ENCODE measurements around the gene DPPA4. TPM values are rescaled to one million over a fixed set of nuclear protein-coding genes. Genes with fewer than 3 reads are reported as not detected.

DPPA4 gene, protein sequence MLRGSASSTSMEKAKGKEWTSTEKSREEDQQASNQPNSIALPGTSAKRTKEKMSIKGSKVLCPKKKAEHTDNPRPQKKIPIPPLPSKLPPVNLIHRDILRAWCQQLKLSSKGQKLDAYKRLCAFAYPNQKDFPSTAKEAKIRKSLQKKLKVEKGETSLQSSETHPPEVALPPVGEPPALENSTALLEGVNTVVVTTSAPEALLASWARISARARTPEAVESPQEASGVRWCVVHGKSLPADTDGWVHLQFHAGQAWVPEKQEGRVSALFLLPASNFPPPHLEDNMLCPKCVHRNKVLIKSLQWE
- not detected in 2 replicates for total RNA-seq (2022)
- Bru-seq, nascent RNA, result not detected
- not detected for BruChase-seq, experiment 1, labeled RNA remaining after a 2-hour chase
- percentile 14 among the genes with signal in this experiment for BruChase-seq, experiment 2, labeled RNA remaining after a 6-hour chase
- long read RNA-seq, result 0 reads

DNA sequence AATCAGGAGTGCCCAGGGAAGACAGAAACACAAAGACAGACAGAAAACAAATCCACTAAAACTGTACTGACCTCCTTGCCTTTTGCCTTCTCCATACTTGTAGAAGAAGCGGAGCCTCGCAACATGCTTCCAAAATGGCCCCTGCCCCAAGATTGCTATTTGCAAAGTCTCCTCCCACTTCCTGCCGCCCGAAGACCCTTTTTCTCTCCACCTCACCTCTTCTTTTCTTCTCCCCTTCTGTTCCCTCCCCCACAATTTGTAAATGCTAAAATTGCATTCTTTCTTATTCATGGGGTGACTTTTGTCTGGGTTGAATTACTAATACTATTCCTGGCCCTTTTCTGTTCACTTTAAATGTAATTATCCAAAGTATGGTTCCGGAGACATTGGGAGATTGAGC, at the start of gene DPPA4:
Gene DPPA4 (minus strand): TSS at position 154 of the 400 bp plus-strand sequence. CDS start 29 bp downstream, at position 125.
- no peak for DNase-seq
- Histone ChIP-seq H3K4me3 (ENCODE audit: low read depth, low read length) (no peak within 1 kb of the TSS), H3K36me3 (ENCODE audit: control insufficient read depth, insufficient read depth, low read length) (no peaks in the 10 kb centered on the region), H3K27me3 (replicated peaks; ENCODE audit: control insufficient read depth, insufficient read depth, low read length) (no peaks in the 10 kb centered on the region), H3K4me1 (no peaks in the 10 kb centered on the region), H3K9me3 (no peaks in the 10 kb centered on the region)
- ChIA-PET POLR2A (no interaction called here), CTCF (no interaction called here)
- H3K9me3 Mint-ChIP-seq (ENCODE audit: unreplicated experiment), result peaks cover 10% of the 10 kb centered on the region
- no peaks in the 10 kb centered on the region for H3K36me3 Mint-ChIP-seq (ENCODE audit: insufficient read depth, unreplicated experiment)
- intact Hi-C loops (cut with micrococcal nuclease; ENCODE audit: unreplicated experiment), result no loop called here
- no peak within 1 kb of the TSS for H3K27ac Mint-ChIP-seq (ENCODE audit: unreplicated experiment)
- no peak within 1 kb of the TSS for H3K4me3 Mint-ChIP-seq (ENCODE audit: unreplicated experiment)
- TF ChIP-seq, protein P1, sequence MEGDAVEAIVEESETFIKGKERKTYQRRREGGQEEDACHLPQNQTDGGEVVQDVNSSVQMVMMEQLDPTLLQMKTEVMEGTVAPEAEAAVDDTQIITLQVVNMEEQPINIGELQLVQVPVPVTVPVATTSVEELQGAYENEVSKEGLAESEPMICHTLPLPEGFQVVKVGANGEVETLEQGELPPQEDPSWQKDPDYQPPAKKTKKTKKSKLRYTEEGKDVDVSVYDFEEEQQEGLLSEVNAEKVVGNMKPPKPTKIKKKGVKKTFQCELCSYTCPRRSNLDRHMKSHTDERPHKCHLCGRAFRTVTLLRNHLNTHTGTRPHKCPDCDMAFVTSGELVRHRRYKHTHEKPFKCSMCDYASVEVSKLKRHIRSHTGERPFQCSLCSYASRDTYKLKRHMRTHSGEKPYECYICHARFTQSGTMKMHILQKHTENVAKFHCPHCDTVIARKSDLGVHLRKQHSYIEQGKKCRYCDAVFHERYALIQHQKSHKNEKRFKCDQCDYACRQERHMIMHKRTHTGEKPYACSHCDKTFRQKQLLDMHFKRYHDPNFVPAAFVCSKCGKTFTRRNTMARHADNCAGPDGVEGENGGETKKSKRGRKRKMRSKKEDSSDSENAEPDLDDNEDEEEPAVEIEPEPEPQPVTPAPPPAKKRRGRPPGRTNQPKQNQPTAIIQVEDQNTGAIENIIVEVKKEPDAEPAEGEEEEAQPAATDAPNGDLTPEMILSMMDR (IDR thresholded peaks at IDR 0.05; ENCODE audit: insufficient read depth in 1 of 2, low read depth in 1 of 2, low read length in 1 of 2, severe bottlenecking in 1 of 2, unreplicated experiment in 1 of 2), result no peak
- H3K27me3 Mint-ChIP-seq (ENCODE audit: insufficient read depth, unreplicated experiment), result no peaks in the 10 kb centered on the region
- BruUV-seq (replicated peaks), result no TSS peak
- H3K4me1 Mint-ChIP-seq (ENCODE audit: low read depth, unreplicated experiment), result peaks cover 14% of the 10 kb centered on the region

DNA sequence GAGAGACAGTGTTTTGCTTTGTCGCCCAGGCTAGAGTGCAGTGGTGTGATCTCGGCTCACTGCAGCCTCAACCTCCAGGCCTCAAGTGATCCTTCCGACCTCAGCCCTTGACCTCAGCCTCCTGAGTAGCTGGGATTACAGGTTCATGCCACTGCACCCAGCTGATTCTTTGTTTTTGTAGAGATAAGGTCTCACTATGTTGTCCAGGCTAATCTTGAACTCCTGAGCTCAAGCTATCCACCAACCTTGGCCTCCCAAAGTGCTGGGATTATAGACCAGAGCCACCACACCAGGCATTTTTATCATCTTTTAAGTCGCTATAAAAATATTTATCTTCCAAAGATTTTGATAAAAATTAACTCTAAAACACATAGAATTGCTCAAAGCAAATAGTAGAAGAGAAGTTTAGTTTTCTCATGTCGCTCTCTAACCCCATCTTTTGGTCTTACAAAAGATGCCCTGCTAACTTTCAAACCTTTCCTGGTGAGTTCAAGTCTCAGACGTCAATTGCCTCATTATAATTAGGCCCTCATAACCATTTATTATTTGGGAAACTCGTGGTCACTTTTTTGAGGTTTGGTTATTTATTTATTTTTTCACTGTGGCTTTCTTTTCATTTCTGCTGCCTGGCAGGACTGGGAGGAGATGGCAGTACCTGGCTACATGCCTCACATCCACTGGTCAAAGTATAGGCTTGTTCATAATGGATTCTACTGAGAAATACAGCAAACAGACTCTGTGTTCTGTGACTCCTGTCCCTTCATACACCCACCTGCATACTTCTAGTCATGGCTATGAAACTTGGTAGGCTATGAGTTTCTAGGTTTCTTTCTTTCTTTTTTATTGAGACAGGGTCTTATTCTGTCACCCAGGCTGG, 48.3 kb upstream of the DPPA4 start:
- 0 out of 2 replicates have a peak, but pooled peaks cover 16% of the 10 kb centered on the region for H3K4me1 ChIP-seq
- H3K9me3 ChIP-seq, result no peaks in the 10 kb centered on the region
- no peaks in the 10 kb centered on the region for H3K36me3 Mint-ChIP-seq (ENCODE audit: insufficient read depth, unreplicated experiment)
- no peaks in the 10 kb centered on the region for H3K36me3 ChIP-seq (ENCODE audit: control insufficient read depth, insufficient read depth, low read length)
- no peaks in the 10 kb centered on the region for H3K9me3 Mint-ChIP-seq (ENCODE audit: unreplicated experiment)
- DNase-seq, result peak; percentile 43 to 66
- TF ChIP-seq, protein P1 (IDR thresholded peaks at IDR 0.05; ENCODE audit: insufficient read depth in 1 of 2, low read depth in 1 of 2, low read length in 1 of 2, severe bottlenecking in 1 of 2, unreplicated experiment in 1 of 2), result no peak
- no peak overlapping the region for H3K4me3 Mint-ChIP-seq (ENCODE audit: unreplicated experiment)
- no peaks in the 10 kb centered on the region for H3K27me3 ChIP-seq (replicated peaks; ENCODE audit: control insufficient read depth, insufficient read depth, low read length)
- CTCF ChIA-PET, result no interaction called here
- peaks cover 8% of the 10 kb centered on the region for H3K4me1 Mint-ChIP-seq (ENCODE audit: low read depth, unreplicated experiment)
- no peak overlapping the region for H3K4me3 ChIP-seq (ENCODE audit: low read depth, low read length)
- BruUV-seq (replicated peaks), result no TSS peak
- intact Hi-C loops (cut with micrococcal nuclease; ENCODE audit: unreplicated experiment), result loop anchor here (1.0 kb wide), 1 partner anchor 110 kb away; no protein-coding TSS in a partner anchor
- H3K27me3 Mint-ChIP-seq (ENCODE audit: insufficient read depth, unreplicated experiment), result no peaks in the 10 kb centered on the region
- POLR2A ChIA-PET, result no interaction called here
- H3K27ac Mint-ChIP-seq (ENCODE audit: unreplicated experiment), result no peak overlapping the region

DNA sequence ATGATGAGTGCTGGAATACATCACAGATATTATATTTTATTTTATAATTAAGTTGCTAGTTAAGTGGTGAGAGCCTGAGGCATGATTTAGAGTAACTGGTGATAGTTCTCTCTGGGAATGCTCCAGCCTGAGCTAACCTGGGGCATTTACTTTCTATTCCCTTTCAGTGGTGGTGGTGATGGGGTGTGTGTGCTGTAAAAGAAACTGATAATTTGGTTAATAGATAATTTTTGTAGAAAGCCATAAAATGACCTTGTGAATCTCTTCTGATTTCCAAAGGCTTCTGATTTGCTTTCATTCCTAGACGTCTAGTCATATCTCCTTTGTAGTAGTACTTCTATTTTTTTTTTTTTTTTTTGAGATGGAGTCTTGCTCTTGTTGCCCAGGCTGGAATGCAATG, 46.8 kb upstream of the DPPA4 start:
- Histone ChIP-seq H3K9me3 (no peaks in the 10 kb centered on the region), H3K4me3 (ENCODE audit: low read depth, low read length) (no peak overlapping the region), H3K36me3 (ENCODE audit: control insufficient read depth, insufficient read depth, low read length) (no peaks in the 10 kb centered on the region), H3K4me1 (0 out of 2 replicates have a peak, but pooled peaks cover 16% of the 10 kb centered on the region), H3K27me3 (replicated peaks; ENCODE audit: control insufficient read depth, insufficient read depth, low read length) (no peaks in the 10 kb centered on the region)
- intact Hi-C loops (cut with micrococcal nuclease; ENCODE audit: unreplicated experiment), result no loop called here
- Mint-ChIP-seq H3K4me3 (ENCODE audit: unreplicated experiment) (no peak overlapping the region), H3K36me3 (ENCODE audit: insufficient read depth, unreplicated experiment) (no peaks in the 10 kb centered on the region), H3K27me3 (ENCODE audit: insufficient read depth, unreplicated experiment) (no peaks in the 10 kb centered on the region), H3K27ac (ENCODE audit: unreplicated experiment) (no peak overlapping the region), H3K4me1 (ENCODE audit: low read depth, unreplicated experiment) (peaks cover 8% of the 10 kb centered on the region), H3K9me3 (ENCODE audit: unreplicated experiment) (no peaks in the 10 kb centered on the region)
- TF ChIP-seq, protein P1 (IDR thresholded peaks at IDR 0.05; ENCODE audit: insufficient read depth in 1 of 2, low read depth in 1 of 2, low read length in 1 of 2, severe bottlenecking in 1 of 2, unreplicated experiment in 1 of 2), result no peak
- no TSS peak for BruUV-seq (replicated peaks)
- no peak for DNase-seq
- ChIA-PET POLR2A (no interaction called here), CTCF (no interaction called here)

Measured in Caco-2 (cell line).